Ectodermal cell (in vitro differentiated cells): ENCODE data around the gene OGT.
"Not testable (repeated sequence)": the region's sequence is repeated elsewhere in the genome, so short reads cannot be mapped to it uniquely, and the experiment has no call there.

Source experiments
- H3K27ac ChIP-seq: 2 replicates; pipeline ENCODE4 v1.7.0; 2013; ENCODE audit warnings: mild to moderate bottlenecking, low read depth, low read length; ENCODE audit not compliant: insufficient read depth, poor library complexity, severe bottlenecking
- H3K27me3 ChIP-seq: 2 replicates; pipeline ENCODE4 v1.7.0; 2013; ENCODE audit warnings: mild to moderate bottlenecking, low read length; ENCODE audit not compliant: insufficient read depth, control insufficient read depth, poor library complexity, severe bottlenecking
- H3K36me3 ChIP-seq: one replicate; pipeline ENCODE4 v1.7.0; 2013; ENCODE audit warnings: low read length; ENCODE audit not compliant: control insufficient read depth, insufficient read depth
- H3K4me1 ChIP-seq: one replicate; pipeline ENCODE4 v1.7.0; 2013; ENCODE audit warnings: low read length; ENCODE audit not compliant: control insufficient read depth, insufficient read depth
- H3K4me3 ChIP-seq: 2 replicates; pipeline ENCODE4 v1.7.0; 2013; ENCODE audit warnings: low read depth, low read length, control low read depth; ENCODE audit not compliant: insufficient read depth
- H3K9me3 ChIP-seq: 2 replicates; pipeline ENCODE4 v1.7.0; 2013; ENCODE audit warnings: mild to moderate bottlenecking, low read length, moderate library complexity; ENCODE audit not compliant: control insufficient read depth
- WGBS, 2 experiments: methylation state at CpG; one replicate each; pipeline ENCODE4 v1.1.7; 2013; ENCODE audit warnings: missing lambda C conversion rate in 2 of 2; 5-methylcytosine and 5-hydroxymethylcytosine counted together

The OGT gene

DNA sequence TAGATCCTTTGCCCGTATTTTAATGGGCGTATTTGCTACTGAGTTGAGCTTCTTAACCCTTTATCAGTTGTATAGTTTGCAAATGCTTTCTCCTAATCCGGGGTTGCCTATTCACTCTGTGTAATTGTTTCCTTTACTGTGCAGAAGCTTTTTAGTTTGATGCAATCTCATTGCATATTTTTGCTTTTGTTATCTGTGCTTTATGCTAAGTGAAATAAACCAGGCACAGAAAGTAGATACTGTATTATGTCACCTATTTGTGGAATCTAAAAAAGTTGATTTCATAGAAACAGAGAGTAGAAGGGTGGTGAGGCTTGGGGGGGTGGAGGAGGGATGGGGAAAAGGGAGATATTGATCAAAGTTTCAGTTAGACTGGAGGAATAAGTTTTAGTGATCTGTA, 17.7 kb downstream of the OGT start:
- 94 to 100% methylated on average over 3 of the region's 3 CpGs for WGBS, 2 experiments
- Histone ChIP-seq H3K27me3 (no peaks in the 10 kb centered on the region), H3K36me3 (peaks cover 19% of the 10 kb centered on the region), H3K4me3 (no peak overlapping the region), H3K4me1 (no peaks in the 10 kb centered on the region), H3K9me3 (no peaks in the 10 kb centered on the region), H3K27ac (no peak overlapping the region)

- no peaks in the 10 kb centered on the region for H3K4me1 ChIP-seq
- H3K4me3 ChIP-seq: no peak overlapping the region
- no peaks in the 10 kb centered on the region for H3K27me3 ChIP-seq
- 88 to 90% methylated on average over 3 of the region's 3 CpGs for WGBS, 2 experiments
- no peaks in the 10 kb centered on the region for H3K9me3 ChIP-seq
- H3K27ac ChIP-seq: no peak overlapping the region
- peaks cover 17% of the 10 kb centered on the region for H3K36me3 ChIP-seq
Measured at GRCh38 chrX:71556036-71556435, 23.1 kb downstream of the OGT start.

GRCh38 chrX:71558920-71559319, 26.0 kb downstream of the OGT start:
- Histone ChIP-seq H3K9me3 (no peaks in the 10 kb centered on the region), H3K27me3 (no peaks in the 10 kb centered on the region), H3K4me3 (no peak overlapping the region), H3K4me1 (no peaks in the 10 kb centered on the region), H3K27ac (no peak overlapping the region), H3K36me3 (peaks cover 27% of the 10 kb centered on the region)
- 90 to 92% methylated on average over 2 to 3 of the region's 5 CpGs for WGBS, 2 experiments

DNA sequence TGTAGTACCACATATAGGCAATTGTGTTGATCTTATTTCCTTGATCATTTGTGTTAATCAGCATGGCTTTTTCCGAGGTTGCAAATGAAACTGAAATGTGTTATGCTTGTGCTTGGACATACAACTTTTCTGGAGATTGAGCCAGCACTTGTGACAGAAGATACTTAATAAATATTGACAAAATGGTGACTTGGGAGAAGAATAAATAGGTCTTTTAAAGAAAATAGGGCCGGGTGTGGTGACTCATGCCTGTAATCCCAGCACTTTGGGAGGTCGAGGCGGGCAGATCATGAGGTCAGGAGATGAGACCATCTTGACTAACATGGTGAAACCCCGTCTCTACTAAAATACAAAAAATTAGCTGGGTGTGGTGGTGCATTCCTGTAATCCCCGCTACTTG, 26.9 kb downstream of the OGT start:
- WGBS, 2 experiments: 94 to 95% methylated on average over 5 to 6 of the region's 6 CpGs
- H3K27ac ChIP-seq, H3K4me1 ChIP-seq, H3K4me3 ChIP-seq, H3K9me3 ChIP-seq, H3K27me3 ChIP-seq: not testable (repeated sequence)
- H3K36me3 ChIP-seq: peaks cover 30% of the 10 kb centered on the region

DNA sequence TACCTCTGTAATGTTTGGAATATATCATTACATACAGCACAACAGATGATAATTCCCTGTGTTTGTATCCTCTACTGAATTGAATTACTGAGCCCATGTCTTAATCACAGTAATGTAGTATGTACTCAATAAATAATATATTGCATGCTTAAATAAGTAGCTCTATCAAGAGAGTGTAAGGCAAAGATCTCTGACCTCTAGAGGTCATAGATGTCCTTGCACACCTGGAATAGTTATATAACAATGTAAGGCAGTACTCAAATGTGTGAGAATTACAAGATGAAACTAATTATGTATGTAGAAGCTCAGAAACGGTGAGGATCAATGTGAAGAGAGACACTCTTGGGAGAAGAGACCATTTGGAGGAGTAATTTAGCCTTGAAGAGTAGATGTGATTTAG, 31.0 kb downstream of the OGT start:
- H3K36me3 ChIP-seq: peaks cover 23% of the 10 kb centered on the region

DNA sequence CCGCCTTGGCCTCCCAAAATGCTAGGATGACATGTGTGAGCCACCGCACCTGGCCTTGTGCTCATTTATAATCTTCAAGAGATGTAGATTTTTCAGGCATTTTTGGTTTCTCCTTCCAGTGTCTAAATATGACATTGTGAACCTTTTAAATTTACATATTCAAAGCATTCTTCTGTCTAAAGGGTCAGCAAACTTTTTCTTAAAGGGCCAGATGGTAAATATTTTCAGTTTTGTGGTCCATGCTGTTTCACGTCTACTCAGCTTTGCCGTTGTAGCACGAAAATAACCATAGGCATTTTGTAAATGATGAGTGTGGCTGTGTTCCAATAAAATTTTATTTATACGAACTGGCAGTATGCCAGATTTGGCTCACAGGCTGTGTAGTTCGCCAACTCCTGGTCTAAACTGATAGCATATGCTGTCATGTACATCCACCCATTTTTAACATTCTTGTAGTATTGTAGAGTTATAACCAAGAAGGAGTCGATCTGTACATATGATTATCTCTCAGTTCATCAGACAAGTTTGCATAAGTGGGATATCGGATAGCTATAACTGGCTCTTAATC, 32.7 kb downstream of the OGT start:
- Histone ChIP-seq H3K36me3 (peaks cover 19% of the 10 kb centered on the region), H3K27me3 (no peaks in the 10 kb centered on the region), H3K4me1 (no peaks in the 10 kb centered on the region), H3K9me3 (no peaks in the 10 kb centered on the region), H3K27ac (no peak overlapping the region), H3K4me3 (no peak overlapping the region)
- WGBS, 2 experiments: 96 to 99% methylated on average over 5 to 8 of the region's 9 CpGs

More for the DNA sequence above, 31.0 kb downstream of the OGT start:
- Histone ChIP-seq H3K4me3 (no peak overlapping the region), H3K4me1 (no peaks in the 10 kb centered on the region), H3K27me3 (no peaks in the 10 kb centered on the region), H3K27ac (no peak overlapping the region), H3K9me3 (no peaks in the 10 kb centered on the region)
- WGBS, 2 experiments: 94 to 98% methylated on average over 1 of the region's 1 CpG

DNA sequence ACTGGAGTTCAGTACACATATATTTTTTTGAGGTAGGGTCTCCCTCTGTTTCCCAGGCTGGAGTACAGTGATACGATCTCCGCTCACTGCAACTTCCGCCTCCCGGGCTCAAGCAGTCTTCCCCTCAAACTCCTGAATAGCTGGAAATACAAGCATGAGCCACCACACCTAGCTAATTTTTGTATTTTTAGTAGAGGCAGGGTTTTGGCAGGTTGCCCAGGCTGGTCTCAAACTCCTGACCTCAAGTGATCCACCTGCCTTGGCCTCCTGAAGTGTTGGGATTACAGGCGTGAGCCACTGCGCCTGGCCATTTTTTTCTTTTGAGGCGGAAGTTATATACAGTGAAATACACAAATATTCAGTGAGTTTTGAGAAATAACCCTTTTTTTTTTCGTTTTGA, 38.5 kb downstream of the OGT start:
- 90 to 100% methylated on average over 5 to 8 of the region's 8 CpGs for WGBS, 2 experiments
- peaks cover 21% of the 10 kb centered on the region for H3K36me3 ChIP-seq

DNA sequence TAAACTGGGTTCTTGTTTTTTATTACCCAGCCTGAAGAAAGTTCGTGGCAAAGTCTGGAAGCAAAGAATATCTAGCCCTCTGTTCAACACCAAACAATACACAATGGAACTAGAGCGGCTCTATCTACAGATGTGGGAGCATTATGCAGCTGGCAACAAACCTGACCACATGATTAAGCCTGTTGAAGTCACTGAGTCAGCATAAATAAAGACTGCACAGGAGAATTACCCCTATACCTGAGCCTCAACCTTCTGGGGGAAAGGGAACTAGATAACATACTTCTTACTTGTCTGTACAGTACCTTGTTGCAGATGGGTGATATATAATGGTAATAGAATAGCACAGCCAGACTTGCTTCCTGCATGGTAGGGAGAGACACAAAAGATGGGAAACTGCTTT, 40.7 kb downstream of the OGT start:
- no peaks in the 10 kb centered on the region for H3K27me3 ChIP-seq
- 94 to 100% methylated on average over 2 of the region's 2 CpGs for WGBS, 2 experiments
- no peak overlapping the region for H3K27ac ChIP-seq
- H3K9me3 ChIP-seq: no peaks in the 10 kb centered on the region
- peaks cover 15% of the 10 kb centered on the region for H3K36me3 ChIP-seq
- no peaks in the 10 kb centered on the region for H3K4me1 ChIP-seq
- H3K4me3 ChIP-seq: no peak overlapping the region

More for the DNA sequence above, 38.5 kb downstream of the OGT start:
- H3K27ac ChIP-seq, H3K9me3 ChIP-seq, H3K4me3 ChIP-seq, H3K27me3 ChIP-seq, H3K4me1 ChIP-seq: not testable (repeated sequence)

- Histone ChIP-seq H3K27me3 (no peaks in the 10 kb centered on the region), H3K9me3 (no peaks in the 10 kb centered on the region), H3K36me3 (peaks cover 8% of the 10 kb centered on the region), H3K27ac (no peak overlapping the region), H3K4me3 (no peak overlapping the region), H3K4me1 (no peaks in the 10 kb centered on the region)
- WGBS, 2 experiments: 96 to 97% methylated on average over 24 of the region's 24 CpGs
Measured at GRCh38 chrX:71577682-71578081, 44.8 kb downstream of the OGT start.

- Histone ChIP-seq H3K4me3 (no peak within 1 kb of the TSS), H3K27me3 (no peaks in the 10 kb centered on the region), H3K9me3 (no peaks in the 10 kb centered on the region), H3K27ac (no peak within 1 kb of the TSS), H3K36me3 (peaks cover 4% of the 10 kb centered on the region), H3K4me1 (no peaks in the 10 kb centered on the region)
- WGBS, 2 experiments: 97 to 98% methylated on average over 45 to 48 of the region's 48 CpGs
Measured at GRCh38 chrX:71578253-71579135, 45.6 kb downstream of the OGT start, which contains the start of gene GCNA. TSS of gene GCNA (plus strand) at chrX:71578437. CDS start at chrX:71580822, 2,385 bp downstream.
